ENCODE results near the gene C17orf107. TPM values are rescaled to one million over a fixed set of nuclear protein-coding genes. Genes with fewer than 3 reads are reported as not detected.
"Not testable (repeated sequence)": the region's sequence is repeated elsewhere in the genome, so short reads cannot be mapped to it uniquely, and the experiment has no call there.

C17orf107 gene
- 1 to 10 TPM in 5 of 6 donors, not detected in 1; 1.6 to 2.6 (median 2.1) TPM for polyA plus RNA-seq (ENCODE audit: low read depth in 6 of 6)

DNA sequence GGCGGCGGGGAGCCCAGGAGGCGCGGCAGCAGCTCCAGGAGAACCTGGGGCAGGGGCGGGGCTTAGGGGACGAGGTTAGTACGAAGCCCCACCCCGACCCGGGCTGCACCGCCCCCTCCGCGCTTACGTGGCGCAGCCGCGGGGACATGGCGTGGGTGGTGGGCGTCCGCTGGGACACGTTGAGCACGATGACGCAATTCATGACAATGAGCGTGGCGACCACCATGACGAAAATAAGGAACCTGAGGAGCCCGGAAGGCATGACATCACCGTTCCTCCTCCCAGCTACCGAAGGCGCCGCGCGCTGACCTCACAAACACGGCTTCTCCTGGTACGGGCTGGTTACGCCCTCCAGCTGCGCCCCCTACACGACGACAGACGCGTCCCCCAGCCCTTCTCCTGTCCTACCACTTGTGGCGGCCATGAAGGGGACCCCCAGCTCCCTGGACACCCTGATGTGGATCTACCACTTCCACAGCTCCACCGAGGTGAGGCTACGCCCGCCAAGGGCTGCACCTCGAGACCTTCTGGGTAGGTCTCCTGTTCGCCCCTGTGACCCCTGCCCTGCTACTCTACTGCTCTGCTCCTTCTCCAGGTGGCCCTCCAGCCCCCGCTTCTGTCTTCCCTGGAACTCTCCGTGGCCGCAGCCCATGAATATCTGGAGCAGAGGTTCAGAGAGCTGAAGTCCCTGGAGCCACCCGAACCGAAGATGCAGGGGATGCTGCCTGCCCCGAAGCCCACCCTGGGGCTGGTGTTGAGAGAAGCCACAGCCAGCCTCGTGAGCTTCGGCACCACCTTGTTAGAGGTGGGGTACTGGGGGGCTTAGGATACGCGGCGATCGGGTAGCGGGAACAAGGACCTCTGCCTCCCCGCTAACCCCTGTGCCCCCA lies at the start of gene C17orf107:
Gene C17orf107, plus strand, starts transcription at position 196 of the 890 bp plus-strand sequence. Its CDS starts 227 bp downstream, at position 423.
- DNase-seq: peak; percentile 97
- H3K4me3 Mint-ChIP-seq: peak within 1 kb of the TSS; percentile 77 to 95 (median 94)
- H3K4me1 Mint-ChIP-seq: peaks cover 30 to 46% (median 38%) of the 10 kb centered on the region in 3 donors
- peaks cover 0 to 18% (median 15%) of the 10 kb centered on the region in 3 donors for H3K27me3 Mint-ChIP-seq
- peak within 1 kb of the TSS; percentile 97 to 99 (median 98) for H3K27ac Mint-ChIP-seq
- no peaks in the 10 kb centered on the region for H3K9me3 Mint-ChIP-seq
- peaks cover 0 to 21% of the 10 kb centered on the region in 2 donors for H3K36me3 Mint-ChIP-seq
- ATAC-seq (ENCODE audit: low read depth in 2 of 2): peak; percentile 63 to 75

GRCh38 chr17:4850246-4850645 lies 49.1 kb upstream of the C17orf107 start:
- Mint-ChIP-seq H3K27me3 (no peaks in the 10 kb centered on the region), H3K4me1 (peaks cover 39 to 56% (median 45%) of the 10 kb centered on the region in 3 donors), H3K27ac (peak overlapping the region in 2 of 6 donors; percentile 38 to 84), H3K36me3 (peaks cover 3 to 16% of the 10 kb centered on the region in 2 donors), H3K4me3 (no peak overlapping the region), H3K9me3 (peaks cover 0 to 6% (median 0%) of the 10 kb centered on the region in 7 donors)
- no peak for ATAC-seq (ENCODE audit: low read depth in 2 of 2)
- no peak for DNase-seq

- Mint-ChIP-seq H3K9me3 (peaks cover 0 to 6% (median 0%) of the 10 kb centered on the region in 7 donors), H3K4me1 (peaks cover 38 to 52% (median 40%) of the 10 kb centered on the region in 3 donors), H3K4me3 (no peak overlapping the region), H3K36me3 (peaks cover 3 to 16% of the 10 kb centered on the region in 2 donors), H3K27me3 (no peaks in the 10 kb centered on the region), H3K27ac (peak overlapping the region in 1 of 6 donors; percentile 81)
- ATAC-seq (ENCODE audit: low read depth in 2 of 2): no peak
- no peak for DNase-seq
Measured at GRCh38 chr17:4851084-4851483, 48.3 kb upstream of the C17orf107 start.

- H3K27me3 Mint-ChIP-seq: no peaks in the 10 kb centered on the region
- ATAC-seq (ENCODE audit: low read depth in 2 of 2): no peak
- peaks cover 3 to 16% of the 10 kb centered on the region in 2 donors for H3K36me3 Mint-ChIP-seq
- no peak overlapping the region for H3K4me3 Mint-ChIP-seq
- peaks cover 0 to 6% (median 0%) of the 10 kb centered on the region in 7 donors for H3K9me3 Mint-ChIP-seq
- peak overlapping the region in 3 of 6 donors; percentile 15 to 78 (median 70) for H3K27ac Mint-ChIP-seq
- peaks cover 43 to 54% (median 44%) of the 10 kb centered on the region in 3 donors for H3K4me1 Mint-ChIP-seq
- no peak for DNase-seq
Measured at GRCh38 chr17:4852567-4853207, 46.6 kb upstream of the C17orf107 start.

GRCh38 chr17:4853208-4853671 lies 46.1 kb upstream of the C17orf107 start:
- Mint-ChIP-seq H3K9me3 (peaks cover 0 to 6% (median 0%) of the 10 kb centered on the region in 7 donors), H3K4me3 (no peak overlapping the region), H3K36me3 (peaks cover 3 to 16% of the 10 kb centered on the region in 2 donors), H3K27me3 (no peaks in the 10 kb centered on the region), H3K27ac (no peak overlapping the region), H3K4me1 (peaks cover 42 to 54% (median 44%) of the 10 kb centered on the region in 3 donors)
- ATAC-seq (ENCODE audit: low read depth in 2 of 2) (no peak), DNase-seq (no peak)

DNA sequence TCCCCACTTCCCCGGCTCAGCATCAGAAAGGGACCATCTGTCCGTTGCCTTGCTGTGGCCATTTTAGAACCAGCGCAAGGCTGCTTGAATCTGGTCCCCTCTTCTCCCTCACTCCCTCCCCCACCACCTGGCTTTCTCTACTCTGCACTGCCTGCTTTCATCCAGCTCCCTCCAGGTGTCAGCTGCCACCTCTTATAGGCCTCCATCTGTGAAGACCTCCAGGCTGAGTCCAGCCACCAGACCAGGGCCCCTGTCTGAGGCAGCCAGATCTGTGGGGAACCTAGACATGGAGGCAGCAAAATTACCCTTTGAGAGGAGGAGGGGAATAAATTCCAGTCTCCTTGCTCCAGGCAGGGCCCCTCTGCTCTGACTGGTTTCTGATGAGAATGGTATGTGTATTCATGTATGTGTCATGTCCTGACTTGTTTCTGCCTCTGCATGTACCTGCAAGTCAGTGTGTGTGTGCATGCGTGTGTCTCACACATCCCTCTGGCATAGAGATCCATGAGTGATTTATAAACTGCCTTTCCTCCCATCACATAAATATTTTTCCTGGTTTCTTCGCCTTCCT lies 45.1 kb upstream of the C17orf107 start:
- no peak overlapping the region for H3K4me3 Mint-ChIP-seq
- H3K27ac Mint-ChIP-seq: peak overlapping the region in 1 of 6 donors; percentile 26
- H3K9me3 Mint-ChIP-seq: peaks cover 0 to 6% (median 0%) of the 10 kb centered on the region in 7 donors
- H3K4me1 Mint-ChIP-seq: peaks cover 38 to 54% (median 44%) of the 10 kb centered on the region in 3 donors
- ATAC-seq (ENCODE audit: low read depth in 2 of 2): no peak
- no peak for DNase-seq
- no peaks in the 10 kb centered on the region for H3K27me3 Mint-ChIP-seq
- H3K36me3 Mint-ChIP-seq: peaks cover 3 to 16% of the 10 kb centered on the region in 2 donors

GRCh38 chr17:4856271-4856936 lies 42.9 kb upstream of the C17orf107 start:
- DNase-seq (no peak), ATAC-seq (ENCODE audit: low read depth in 2 of 2) (no peak)
- Mint-ChIP-seq H3K4me3 (no peak overlapping the region), H3K27me3 (no peaks in the 10 kb centered on the region), H3K9me3 (peaks cover 0 to 6% (median 0%) of the 10 kb centered on the region in 7 donors), H3K4me1 (peaks cover 23 to 39% (median 28%) of the 10 kb centered on the region in 3 donors), H3K36me3 (peaks cover 8 to 23% of the 10 kb centered on the region in 2 donors), H3K27ac (peak overlapping the region in 4 of 6 donors; percentile 9 to 94 (median 51))

DNA sequence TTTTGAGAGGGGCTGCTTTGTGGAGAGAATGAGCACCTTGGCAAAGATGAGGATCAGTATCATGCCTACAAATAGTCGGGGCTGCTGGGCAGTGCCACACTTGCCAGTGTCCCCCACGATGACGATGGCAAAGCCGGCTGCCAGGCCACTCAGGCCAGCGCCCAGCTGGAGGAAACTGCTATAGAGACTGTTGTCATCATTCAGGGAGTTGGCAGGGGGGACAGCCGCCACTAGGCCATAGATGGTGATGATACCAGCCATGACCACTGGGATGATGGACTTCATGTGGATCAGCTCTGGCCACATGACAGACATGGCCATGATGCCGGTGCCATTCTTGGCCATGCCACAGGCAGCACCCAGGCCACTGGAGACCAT lies 42.4 kb upstream of the C17orf107 start:
- no peaks in the 10 kb centered on the region for H3K27me3 Mint-ChIP-seq
- peaks cover 0 to 5% (median 0%) of the 10 kb centered on the region in 7 donors for H3K9me3 Mint-ChIP-seq
- no peak overlapping the region for H3K4me3 Mint-ChIP-seq
- H3K4me1 Mint-ChIP-seq: peaks cover 21 to 36% (median 26%) of the 10 kb centered on the region in 3 donors
- peaks cover 8 to 22% of the 10 kb centered on the region in 2 donors for H3K36me3 Mint-ChIP-seq
- ATAC-seq (ENCODE audit: low read depth in 2 of 2) (no peak), DNase-seq (no peak)
- no peak overlapping the region for H3K27ac Mint-ChIP-seq

GRCh38 chr17:4857347-4857746 lies 42.0 kb upstream of the C17orf107 start:
- H3K9me3 Mint-ChIP-seq; H3K27ac Mint-ChIP-seq; DNase-seq; H3K27me3 Mint-ChIP-seq; ATAC-seq (ENCODE audit: low read depth in 2 of 2); H3K4me3 Mint-ChIP-seq: not testable (repeated sequence)
- peaks cover 16 to 32% (median 24%) of the 10 kb centered on the region in 3 donors for H3K4me1 Mint-ChIP-seq
- H3K36me3 Mint-ChIP-seq: peaks cover 8 to 18% of the 10 kb centered on the region in 2 donors

DNA sequence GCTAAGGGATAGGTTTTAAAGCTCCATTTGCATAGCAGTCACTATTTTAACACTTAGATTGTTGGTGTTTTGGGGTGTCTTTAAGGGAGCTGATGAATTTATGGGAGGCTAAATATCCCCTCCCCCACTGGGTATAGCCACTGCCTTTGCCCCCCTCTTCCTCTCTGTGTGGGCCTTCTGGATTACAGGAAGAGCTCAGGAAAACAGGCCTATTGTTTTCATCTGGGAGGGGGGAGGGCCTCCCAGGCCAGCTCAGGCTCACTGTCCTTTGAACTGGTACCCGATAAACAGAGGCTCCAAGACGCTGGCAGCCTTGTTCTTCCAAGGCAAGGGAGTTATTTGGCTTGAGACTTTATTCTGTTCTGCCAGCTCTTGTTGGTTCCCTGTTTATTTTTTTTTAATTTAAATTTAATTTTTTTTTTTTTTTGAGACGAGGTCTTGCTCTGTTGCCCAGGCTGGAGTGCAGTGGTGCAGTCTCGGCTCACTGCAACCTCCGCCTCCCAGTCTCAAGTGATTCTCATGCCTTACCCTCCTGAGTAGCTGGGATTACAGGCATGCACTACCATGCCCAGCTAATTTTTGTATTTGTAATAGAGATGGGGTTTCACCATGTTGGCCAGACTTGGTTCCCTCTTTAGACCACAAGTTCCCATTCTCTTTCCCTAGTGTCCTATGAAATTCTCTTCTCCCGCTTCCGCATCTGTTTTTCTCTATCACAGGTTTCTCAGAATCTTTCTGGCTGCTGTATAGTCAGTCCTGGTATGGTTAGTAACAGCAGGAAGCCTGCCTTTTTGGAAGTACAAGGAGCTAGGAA lies 41.1 kb upstream of the C17orf107 start:
- Mint-ChIP-seq H3K27ac (peak overlapping the region in 1 of 6 donors; percentile 44), H3K4me3 (peak overlapping the region in 1 of 8 donors; percentile 4), H3K36me3 (peaks cover 8 to 16% of the 10 kb centered on the region in 2 donors), H3K27me3 (no peaks in the 10 kb centered on the region), H3K4me1 (peaks cover 19 to 31% (median 22%) of the 10 kb centered on the region in 3 donors), H3K9me3 (no peaks in the 10 kb centered on the region)
- no peak for ATAC-seq (ENCODE audit: low read depth in 2 of 2)
- no peak for DNase-seq

DNA sequence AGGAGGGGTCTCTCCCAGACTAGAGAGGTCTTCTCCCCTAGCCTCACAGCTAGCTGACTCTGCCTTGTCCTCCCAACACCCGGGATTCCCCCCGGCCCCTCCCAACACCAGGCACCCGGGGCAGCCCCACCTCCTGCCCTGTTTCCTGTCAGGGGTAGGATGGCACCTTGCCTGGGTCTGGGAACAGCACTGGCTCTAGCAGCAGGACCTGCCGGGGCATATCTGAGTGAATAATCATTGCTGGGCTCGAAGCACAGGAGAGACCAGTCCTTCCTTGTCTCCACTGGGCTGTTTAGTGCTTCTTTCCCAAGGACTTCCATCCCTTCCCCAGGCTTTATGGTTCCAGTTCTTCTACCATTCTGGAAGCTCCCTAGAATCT lies 40.5 kb upstream of the C17orf107 start:
- DNase-seq (no peak), ATAC-seq (ENCODE audit: low read depth in 2 of 2) (no peak)
- Mint-ChIP-seq H3K36me3 (peaks cover 8 to 16% of the 10 kb centered on the region in 2 donors), H3K4me3 (no peak overlapping the region), H3K27ac (no peak overlapping the region), H3K9me3 (no peaks in the 10 kb centered on the region), H3K4me1 (peaks cover 21 to 31% (median 22%) of the 10 kb centered on the region in 3 donors), H3K27me3 (no peaks in the 10 kb centered on the region)
